H1 (cell line): ENCODE data around the gene NOC2L. TPM values are rescaled to one million over a fixed set of nuclear protein-coding genes. Genes with fewer than 3 reads are reported as not detected.

Experiments used
- CTCF ChIA-PET: fragments of 300-600 bp; sonication (Branson Sonifier 250); formaldehyde crosslinking; loops from one replicate; lab custom pipeline; 2021; ENCODE audit not compliant: partially characterized antibody; lab: Charles Lee
- POLR2A ChIA-PET: fragments of 300-600 bp; sonication (Branson Sonifier 250); formaldehyde crosslinking; loops from one replicate; lab custom pipeline; 2021; ENCODE audit warnings: inconsistent platforms; ENCODE audit not compliant: partially characterized antibody; lab: Charles Lee
- DNase-seq, 2 experiments: peaks; one replicate each; pipeline versions ENCODE4 v3.0.0 to v3.0.0-alpha.2; 2010 to 2022; ENCODE audit warnings: low spot score in 2 of 2, low read depth in 1 of 2, mixed read lengths in 1 of 2
- FAIRE-seq: peaks from 2 replicates; lab custom pipeline; 2011; peaks lifted over from hg19 to GRCh38; lab: Jason Lieb, UNC
- H2AFZ ChIP-seq: 2 replicates; pipeline ENCODE4 v1.8.1; 2012; ENCODE audit warnings: low read length, inconsistent platforms
- H2AK5ac ChIP-seq: 2 replicates; pipeline ENCODE4 v1.6.1; 2013; ENCODE audit warnings: low read depth, low read length
- H2BK120ac ChIP-seq: replicated peaks from 2 replicates; pipeline ENCODE3; 2013; ENCODE audit warnings: low read depth, low read length, inconsistent platforms
- H2BK12ac ChIP-seq: 2 replicates; pipeline ENCODE4 v1.6.1; 2013; ENCODE audit warnings: low read depth, low read length
- H2BK15ac ChIP-seq: 2 replicates; pipeline ENCODE4 v1.6.1; 2013; ENCODE audit warnings: low read length
- H2BK20ac ChIP-seq: 2 replicates; pipeline ENCODE4 v1.6.1; 2013; ENCODE audit warnings: low read length
- H2BK5ac ChIP-seq: 2 replicates; pipeline ENCODE4 v1.6.1; 2013; ENCODE audit warnings: low read depth, low read length
- H3K14ac ChIP-seq: 2 replicates; pipeline ENCODE4 v1.6.1; 2013; ENCODE audit warnings: inconsistent platforms; ENCODE audit not compliant: insufficient read length
- H3K18ac ChIP-seq: 2 replicates; pipeline ENCODE4 v1.6.1; 2013; ENCODE audit warnings: low read length; ENCODE audit errors: extremely low read depth
- H3K23ac ChIP-seq: 2 replicates; pipeline ENCODE4 v1.6.1; 2013; ENCODE audit warnings: inconsistent platforms; ENCODE audit not compliant: insufficient read length
- H3K23me2 ChIP-seq: 2 replicates; pipeline ENCODE4 v1.6.1; 2013; ENCODE audit warnings: low read depth, low read length
- H3K27ac ChIP-seq: 2 replicates; pipeline ENCODE4 v1.6.1; 2011; ENCODE audit warnings: low read depth, low read length, inconsistent platforms
- H3K27me3 ChIP-seq, 4 experiments: replicated peaks in 1 of 4; 1 replicate in 1 of 4; 2 replicates in 3 of 4; pipeline versions ENCODE4 v1.6.1 to v1.8.1; 2011 to 2013; ENCODE audit warnings: low read length in 3 of 4, mild to moderate bottlenecking in 3 of 4, inconsistent platforms in 2 of 4, mixed read lengths in 2 of 4, moderate library complexity in 1 of 4; ENCODE audit not compliant: control insufficient read depth in 3 of 4, insufficient read depth in 3 of 4; ENCODE audit errors: extremely low read depth in 1 of 4
- H3K36me3 ChIP-seq, 4 experiments: 2 replicates each; pipeline versions ENCODE4 v1.6.1 to v1.8.1; 2011 to 2013; ENCODE audit warnings: mild to moderate bottlenecking in 4 of 4, low read length in 3 of 4, moderate library complexity in 2 of 4, control low read depth in 1 of 4, inconsistent platforms in 1 of 4; ENCODE audit not compliant: insufficient read depth in 4 of 4, control insufficient read depth in 2 of 4
- H3K4ac ChIP-seq: replicated peaks from 2 replicates; pipeline ENCODE3; 2013; ENCODE audit warnings: low read length, low read depth, mixed read lengths, inconsistent platforms; ENCODE audit not compliant: insufficient read length
- H3K4me1 ChIP-seq, 4 experiments: replicated peaks in 1 of 4; 1 replicate in 1 of 4; 2 replicates in 3 of 4; pipeline versions ENCODE4 v1.6.1 to v1.8.1; 2011 to 2013; ENCODE audit warnings: low read length in 3 of 4, inconsistent platforms in 2 of 4, mixed read lengths in 1 of 4; ENCODE audit not compliant: insufficient read depth in 4 of 4, control insufficient read depth in 3 of 4
- H3K4me2 ChIP-seq, 2 experiments: 2 replicates each; pipeline versions ENCODE4 v1.6.1 to v1.8.1; 2011 to 2013; ENCODE audit warnings: low read depth in 2 of 2, low read length in 2 of 2, control low read depth in 1 of 2, inconsistent platforms in 1 of 2, mild to moderate bottlenecking in 1 of 2; ENCODE audit not compliant: insufficient read depth in 1 of 2
- H3K4me3 ChIP-seq, 4 experiments: fragments of 200-600, 300-600 bp in 1 of 4; sonication (generic), shearing (Covaris generic), sonication (Bioruptor Twin) in 1 of 4; 2 replicates each; pipeline versions ENCODE4 v1.5.1 to v1.8.1; 2011 to 2016; ENCODE audit warnings: low read length in 4 of 4, low read depth in 3 of 4, control low read depth in 2 of 4, inconsistent platforms in 2 of 4, mild to moderate bottlenecking in 2 of 4, mixed read lengths in 1 of 4, moderate library complexity in 1 of 4; ENCODE audit not compliant: insufficient read depth in 2 of 4; ENCODE audit errors: extremely low read depth in 1 of 4
- H3K56ac ChIP-seq: replicated peaks from 2 replicates; pipeline ENCODE3; 2013; ENCODE audit warnings: low read depth, mild to moderate bottlenecking, mixed read lengths, low read length, inconsistent platforms; ENCODE audit not compliant: insufficient read length
- H3K79me1 ChIP-seq: 2 replicates; pipeline ENCODE4 v1.6.1; 2013; ENCODE audit warnings: low read depth, low read length, control low read depth
- H3K79me2 ChIP-seq, 2 experiments: 2 replicates each; pipeline versions ENCODE4 v1.6.1 to v1.8.1; 2012 to 2013; ENCODE audit warnings: low read length in 2 of 2, mild to moderate bottlenecking in 2 of 2, inconsistent platforms in 1 of 2; ENCODE audit not compliant: insufficient read depth in 2 of 2, control insufficient read depth in 1 of 2
- H3K9ac ChIP-seq, 4 experiments: replicated peaks in 1 of 4; 1 replicate in 1 of 4; 2 replicates in 3 of 4; pipeline versions ENCODE4 v1.6.1 to v1.8.1; 2011 to 2013; ENCODE audit warnings: low read depth in 3 of 4, low read length in 3 of 4, control low read depth in 2 of 4, mild to moderate bottlenecking in 2 of 4, moderate library complexity in 2 of 4, inconsistent platforms in 1 of 4; ENCODE audit errors: extremely low read depth in 1 of 4
- H3K9me3 ChIP-seq, 2 experiments: 2 replicates each; pipeline versions ENCODE4 v1.6.1 to v1.8.1; 2012 to 2013; ENCODE audit warnings: mild to moderate bottlenecking in 2 of 2, moderate library complexity in 2 of 2, control low read depth in 1 of 2, inconsistent platforms in 1 of 2, low read depth in 1 of 2, low read length in 1 of 2, mixed read lengths in 1 of 2; ENCODE audit not compliant: insufficient read depth in 2 of 2
- H4K20me1 ChIP-seq, 2 experiments: replicated peaks in 1 of 2; 2 replicates each; pipeline versions ENCODE3 to v1.8.1; 2011 to 2013; ENCODE audit warnings: inconsistent platforms in 2 of 2, low read length in 2 of 2, mild to moderate bottlenecking in 1 of 2; ENCODE audit not compliant: insufficient read depth in 2 of 2, control insufficient read depth in 1 of 2
- H4K5ac ChIP-seq: 2 replicates; pipeline ENCODE4 v1.6.1; 2013; ENCODE audit warnings: low read length, low read depth, mixed read lengths, inconsistent platforms; ENCODE audit not compliant: insufficient read length
- H4K8ac ChIP-seq: 2 replicates; pipeline ENCODE4 v1.8.0; 2013; ENCODE audit warnings: mild to moderate bottlenecking, moderate library complexity, low read length, inconsistent platforms; ENCODE audit not compliant: insufficient read depth; ENCODE audit errors: extremely low read depth
- H4K91ac ChIP-seq: replicated peaks from 2 replicates; pipeline ENCODE3; 2013; ENCODE audit warnings: low read length, mixed read lengths, inconsistent platforms; ENCODE audit not compliant: insufficient read length
- ASH2L ChIP-seq: fragments of 200-600, 300-600 bp; sonication (generic); IDR thresholded peaks from one replicate; pipeline ENCODE4 v1.7.1; 2017; ENCODE audit warnings: low read length
- CREB1 ChIP-seq: IDR thresholded peaks from 2 replicates; pipeline ENCODE4 v1.6.1; 2012; ENCODE audit warnings: inconsistent platforms
- CTBP2 ChIP-seq: IDR thresholded peaks from 2 replicates; pipeline ENCODE4 v1.7.0; 2011; ENCODE audit warnings: borderline replicate concordance, mild to moderate bottlenecking, moderate library complexity, mixed read lengths, low read length; ENCODE audit not compliant: insufficient read depth, insufficient read length
- EP300 ChIP-seq, 2 experiments: IDR thresholded peaks; 1 replicate in 1 of 2; 2 replicates in 1 of 2; pipeline ENCODE4 v1.6.1; 2011 to 2012; ENCODE audit warnings: low read depth in 2 of 2, low read length in 2 of 2, mild to moderate bottlenecking in 2 of 2, borderline replicate concordance in 1 of 2, inconsistent platforms in 1 of 2, moderate library complexity in 1 of 2
- FOSL1 ChIP-seq: IDR thresholded peaks from 2 replicates; pipeline ENCODE4 v1.6.1; 2011; ENCODE audit warnings: mild to moderate bottlenecking, low read depth, low read length, moderate library complexity; ENCODE audit not compliant: insufficient read depth
- JUND ChIP-seq: IDR thresholded peaks from 2 replicates; pipeline ENCODE4 v1.6.1; 2011; ENCODE audit warnings: mild to moderate bottlenecking, improper control_type of control experiment, low read length
- SIRT6 ChIP-seq: IDR thresholded peaks from one replicate; pipeline ENCODE4 v1.7.1; 2012; ENCODE audit warnings: low read length, inconsistent platforms
- SUZ12 ChIP-seq: fragments of 200-600 bp; sonication (generic); IDR thresholded peaks from 2 replicates; pipeline ENCODE4 v1.6.1; 2012; ENCODE audit warnings: mild to moderate bottlenecking, inconsistent platforms, low read length, moderate library complexity, mixed read lengths
- WGBS, 2 experiments: shearing (Covaris generic) in 1 of 2; methylation state at CpG; one replicate each; pipeline versions ENCODE4 v1.1.6 to v1.1.7; 2013 to 2015; ENCODE audit warnings: low lambda C conversion rate in 2 of 2, mixed read lengths in 2 of 2, inconsistent platforms in 1 of 2, low coverage in 1 of 2, missing lambda C conversion rate in 1 of 2; ENCODE audit not compliant: insufficient replicate concordance in 2 of 2, insufficient coverage in 1 of 2, insufficient read length in 1 of 2; ENCODE audit errors: extremely low coverage in 1 of 2, missing lambda C conversion rate in 1 of 2; 5-methylcytosine and 5-hydroxymethylcytosine counted together
- polyA plus RNA-seq, 7 experiments: library from polyadenylated mRNA; depleted of rRNA in 3 of 7; stranded (reverse) in 5 of 7; unstranded in 2 of 7; fragments of >200 nt in 5 of 7; fragments of 200-250 nt in 2 of 7; gene quantifications; 1 replicate in 5 of 7; 2 replicates in 1 of 7; 4 replicates in 1 of 7; pipeline versions ENCODE4 v1.2.1 to v1.2.3, GENCODE V29; 2011 to 2013; ENCODE audit warnings: missing spikeins in 2 of 7, mixed read lengths in 2 of 7
- total RNA-seq: library from RNA; stranded (reverse); fragmentation: NEBNext Ultra II Directional; extraction: Animal tissue kit (Norgen Biotek cat#: 25700); gene quantifications from 2 replicates; pipeline ENCODE4 v1.2.1, GENCODE V29; 2021

NOC2L gene
- total and polyA plus RNA-seq, 2 of the 8 experiments (the other 6 are each of a cell fraction or from before 2014, with no cell fraction given): 74.7 to 130 TPM

GRCh38 chr1:934991-935750 is 23.9 kb downstream of the NOC2L start:
- H3K79me2 ChIP-seq: no peaks in the 10 kb centered on the region
- H3K4me1 ChIP-seq: peaks cover 2 to 24% (median 15%) of the 10 kb centered on the region in 4 experiments
- H3K36me3 ChIP-seq: no peaks in the 10 kb centered on the region
- H2BK5ac ChIP-seq: no peak overlapping the region
- no peak overlapping the region; the same call in 1 of the 2 replicates for H3K18ac ChIP-seq
- no peak overlapping the region for H2BK120ac ChIP-seq
- DNase-seq: no peak
- no peak for TF ChIP-seq CREB1
- TF ChIP-seq JUND: no peak
- no peak for TF ChIP-seq EP300 (IDR thresholded peaks at IDR 0.05; ENCODE audit: borderline replicate concordance in 1 of 2, low read depth in 2 of 2, low read length in 2 of 2)
- TF ChIP-seq CTBP2: no peak
- TF ChIP-seq SUZ12: peak; percentile 33; the same call in 1 of the 2 replicates
- TF ChIP-seq ASH2L: no peak
- TF ChIP-seq FOSL1: no peak
- TF ChIP-seq SIRT6: no peak
- 0 out of 2 replicates have a peak overlapping the region, but pooled peaks have one; percentile 18 for H2AK5ac ChIP-seq
- no peak overlapping the region for H2BK20ac ChIP-seq
- no peak overlapping the region for H3K56ac ChIP-seq
- 47% methylated on average over 20 of the region's 37 CpGs; no CpG with 5 or more reads in 1 of the 2 experiments for WGBS, 2 experiments
- H3K4me3 ChIP-seq: peak overlapping the region in 1 of 4 experiments; percentile 39; a peak in 2 of 8 replicates
- peak overlapping the region; percentile 10 to 58 for H3K4me2 ChIP-seq
- no peak overlapping the region for H3K14ac ChIP-seq
- no peak overlapping the region for H2AFZ ChIP-seq
- H3K23me2 ChIP-seq: no peaks in the 10 kb centered on the region
- H4K8ac ChIP-seq: 0 out of 2 replicates have a peak overlapping the region, but pooled peaks have one; percentile 14
- H3K23ac ChIP-seq: no peak overlapping the region
- peak overlapping the region; percentile 84 for H4K91ac ChIP-seq
- peak overlapping the region; percentile 96; the same call in 1 of the 2 replicates for H2BK12ac ChIP-seq
- 0 out of 2 replicates have a peak overlapping the region, but pooled peaks have one; percentile 72 for H2BK15ac ChIP-seq
- no peaks in the 10 kb centered on the region for H3K79me1 ChIP-seq
- H3K4ac ChIP-seq: no peak overlapping the region
- H3K27me3 ChIP-seq: peaks cover 66 to 87% (median 84%) of the 10 kb centered on the region in 4 experiments
- H3K9ac ChIP-seq: no peak overlapping the region
- ChIA-PET POLR2A (interaction anchor here (0.9 kb wide), 1 partner anchor 9 kb away, joined by 3 read pairs; no protein-coding TSS in a partner anchor), CTCF (interaction anchor here (0.7 kb wide), 1 partner anchor 23 kb away, joined by 3 read pairs; no protein-coding TSS in a partner anchor)
- no peak overlapping the region for H3K27ac ChIP-seq
- no peaks in the 10 kb centered on the region for H3K9me3 ChIP-seq
- peaks cover 16 to 27% of the 10 kb centered on the region in 2 experiments for H4K20me1 ChIP-seq
- FAIRE-seq: no peak
- no peak overlapping the region for H4K5ac ChIP-seq
